ENCODE results near the gene DRG2.

GRCh38 chr17:18156171-18156975 is 68.6 kb downstream of the DRG2 start:
- TF ChIP-seq POLR2AphosphoS5 (IDR thresholded peaks at IDR 0.05) (no peak), POLR2A (IDR thresholded peaks at IDR 0.05) (no peak), CTCF (IDR thresholded peaks at IDR 0.05) (no peak)
